C1 segment of cervical spinal cord (tissue), 14 donors: ENCODE data around the gene CFHR4.
"Not testable (repeated sequence)": the region's sequence is repeated elsewhere in the genome, so short reads cannot be mapped to it uniquely, and the experiment has no call there.

Experiments
- DNase-seq, 14 donors: peaks; one replicate each; lab custom pipeline; 2025; lab: John Stamatoyannopoulos, UW

The CFHR4 gene

DNA sequence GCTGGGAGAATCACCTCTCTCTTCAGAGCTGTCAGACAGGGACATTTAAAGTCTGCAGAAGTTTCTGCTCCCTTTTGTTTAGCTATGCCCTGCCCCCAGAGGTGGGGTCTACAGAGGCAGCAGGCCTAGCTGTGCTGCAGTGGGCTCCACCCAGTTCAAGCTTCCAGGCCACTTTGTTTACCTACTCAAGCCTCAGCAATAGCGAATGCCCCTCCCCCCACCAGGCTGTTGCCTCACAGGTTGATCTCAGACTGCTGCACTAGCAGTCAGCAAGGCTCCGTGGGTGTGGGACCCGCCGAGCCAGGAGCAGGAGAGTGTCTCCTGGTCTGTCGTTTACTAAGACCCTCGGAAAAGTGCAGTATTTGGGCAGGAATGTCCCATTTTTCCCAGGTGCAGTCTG lies 53.6 kb downstream of the CFHR4 start:
- DNase-seq = not testable (repeated sequence)

DNA sequence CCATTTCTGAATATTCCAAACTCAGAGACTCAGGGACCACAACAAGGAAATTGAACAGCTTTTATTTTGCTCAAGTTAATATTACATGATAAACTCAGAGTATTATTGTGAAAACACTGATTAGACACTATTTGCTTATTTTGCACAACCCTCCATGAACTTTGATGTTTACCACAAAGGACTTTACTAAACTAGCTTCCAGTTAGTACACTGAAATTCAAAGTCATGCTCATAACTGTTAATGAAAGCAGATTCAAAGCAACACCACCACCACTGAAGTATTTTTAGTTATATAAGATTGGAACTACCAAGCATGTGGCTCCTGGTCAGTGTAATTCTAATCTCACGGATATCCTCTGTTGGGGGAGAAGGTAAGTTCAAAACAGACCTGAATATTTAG lies 55.7 kb downstream of the CFHR4 start, which contains the start of gene CFHR2:
Gene CFHR2, plus strand, starts transcription at position 171 of the 400 bp plus-strand sequence. Its CDS starts 143 bp downstream, at position 314.
- DNase-seq = not testable (repeated sequence)

DNA sequence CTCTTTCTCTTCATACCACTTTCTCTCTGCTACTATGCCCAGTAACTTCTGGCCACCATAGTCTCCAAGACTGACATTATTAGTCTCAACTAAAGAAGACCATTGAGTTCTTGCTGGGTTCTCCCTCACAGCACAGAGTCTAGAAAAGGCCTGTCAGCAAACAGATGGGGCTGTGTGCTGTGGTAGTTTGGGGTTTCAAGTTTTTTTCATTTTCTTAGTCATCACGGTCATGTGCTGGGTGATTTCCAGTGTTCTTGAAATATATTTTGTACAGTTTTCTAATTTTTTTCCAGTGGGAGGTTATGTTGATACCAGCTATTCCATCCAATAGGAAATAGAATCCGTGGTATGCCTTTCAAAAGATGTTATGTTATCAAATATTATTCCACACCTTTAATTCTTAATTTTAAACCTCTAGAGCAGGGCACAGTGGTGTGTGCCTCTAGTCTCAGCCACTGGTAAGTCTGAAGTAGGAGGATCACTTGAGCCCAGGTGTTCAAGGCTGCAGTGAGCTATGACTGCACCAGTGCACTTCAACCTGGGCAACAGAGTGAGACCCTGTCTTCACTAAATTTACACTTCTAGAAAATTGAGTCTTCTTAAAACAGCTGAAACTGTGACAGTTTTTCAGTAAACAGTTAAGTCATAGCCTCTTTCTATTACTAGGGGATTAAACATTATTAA lies 64.0 kb downstream of the CFHR4 start:
- no peak for DNase-seq

DNA sequence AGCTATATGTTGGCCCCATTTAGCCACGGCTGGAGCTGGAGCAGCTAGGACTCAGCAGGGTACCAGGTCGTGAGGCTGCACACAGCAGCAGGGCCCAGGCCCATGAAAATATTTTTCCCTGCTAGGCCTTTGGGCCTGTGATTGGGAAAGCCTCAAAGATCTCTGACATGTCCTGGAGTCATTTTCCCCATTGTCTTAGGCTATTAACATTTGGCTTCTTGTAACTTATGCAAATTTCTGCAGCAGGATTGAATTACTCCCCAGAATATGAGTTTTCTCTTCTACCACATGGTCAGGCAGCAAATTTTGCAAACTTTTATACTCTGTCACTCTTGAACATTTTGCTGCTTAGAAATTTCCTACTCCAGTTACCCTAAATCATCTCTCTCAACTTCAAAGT lies 66.9 kb downstream of the CFHR4 start:
- DNase-seq = no peak

DNA sequence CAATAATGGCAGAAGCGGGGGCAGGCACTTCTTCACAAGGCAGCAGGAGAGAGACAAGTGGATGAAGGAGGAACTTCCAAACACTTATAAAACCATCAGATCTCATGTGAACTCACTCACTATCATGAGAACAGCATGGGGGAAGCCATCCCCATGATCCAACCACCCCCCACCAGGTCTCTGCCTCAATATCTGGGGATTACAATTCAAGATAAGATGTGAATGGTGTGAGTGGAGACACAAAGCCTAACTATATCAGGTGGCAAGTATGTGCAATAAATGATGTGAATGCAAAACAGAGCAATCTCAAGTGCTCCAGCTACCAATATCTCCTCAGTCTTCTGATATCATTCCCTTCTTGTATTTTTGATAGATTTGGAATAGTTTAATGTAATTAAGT lies 68.1 kb downstream of the CFHR4 start:
- DNase-seq = no peak

DNA sequence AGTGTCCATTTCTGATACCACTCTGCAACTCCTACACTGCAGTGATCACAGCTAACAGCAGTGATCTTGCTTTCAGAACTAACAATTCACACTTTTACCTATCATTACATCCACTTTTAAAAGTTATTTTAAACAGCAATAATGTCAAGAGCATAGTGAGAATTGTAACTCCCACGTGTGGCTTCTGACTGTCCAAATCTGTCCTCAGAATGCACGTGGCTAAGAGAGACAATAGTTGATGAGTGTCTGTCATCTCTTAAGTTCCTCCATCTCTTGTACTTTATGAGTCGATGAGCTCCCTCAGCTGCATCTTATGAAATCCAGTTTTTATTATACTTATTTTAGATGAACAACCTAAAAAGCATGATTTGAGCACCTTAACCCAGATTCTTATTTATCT lies 73.0 kb downstream of the CFHR4 start:
- DNase-seq = no peak
